Measurements from ENCODE around the gene MRPL49.

MRPL49 gene

GRCh38 chr11:65163684-65164083 lies 41.6 kb downstream of the MRPL49 start:
- Histone ChIP-seq H3K27ac (no peak overlapping the region), H3K79me2 (ENCODE audit: insufficient read depth, low read depth) (no peaks in the 10 kb centered on the region), H3K27me3 (ENCODE audit: insufficient read depth, low read depth) (no peaks in the 10 kb centered on the region), H4K20me1 (ENCODE audit: insufficient read depth) (no peaks in the 10 kb centered on the region), H3K9ac (no peak overlapping the region), H3K36me3 (ENCODE audit: insufficient read depth) (no peaks in the 10 kb centered on the region), H2AFZ (ENCODE audit: low read depth) (no peak overlapping the region), H3K4me2 (no peak overlapping the region), H3K4me1 (ENCODE audit: low read depth, poor library complexity, severe bottlenecking) (no peaks in the 10 kb centered on the region), H3K4me3 (IDR thresholded peaks at IDR 0.05; ENCODE audit: insufficient read depth, low read depth, low read length) (no peak overlapping the region)
- no peak for TF ChIP-seq CTCF (conservative IDR thresholded peaks at IDR 0.05; ENCODE audit: low read depth, low read length)

- H3K4me2 ChIP-seq = no peak overlapping the region
- no peaks in the 10 kb centered on the region for H4K20me1 ChIP-seq (ENCODE audit: insufficient read depth)
- TF ChIP-seq CTCF (conservative IDR thresholded peaks at IDR 0.05; ENCODE audit: low read depth, low read length) = no peak
- H3K36me3 ChIP-seq (ENCODE audit: insufficient read depth) = no peaks in the 10 kb centered on the region
- no peak overlapping the region for H3K9ac ChIP-seq
- H3K27me3 ChIP-seq (ENCODE audit: insufficient read depth, low read depth) = no peaks in the 10 kb centered on the region
- H3K4me3 ChIP-seq (IDR thresholded peaks at IDR 0.05; ENCODE audit: insufficient read depth, low read depth, low read length) = no peak overlapping the region
- H3K27ac ChIP-seq = no peak overlapping the region
- no peaks in the 10 kb centered on the region for H3K4me1 ChIP-seq (ENCODE audit: low read depth, poor library complexity, severe bottlenecking)
- no peaks in the 10 kb centered on the region for H3K79me2 ChIP-seq (ENCODE audit: insufficient read depth, low read depth)
- H2AFZ ChIP-seq (ENCODE audit: low read depth) = no peak overlapping the region
Measured at GRCh38 chr11:65165410-65166317, 43.5 kb downstream of the MRPL49 start.

DNA sequence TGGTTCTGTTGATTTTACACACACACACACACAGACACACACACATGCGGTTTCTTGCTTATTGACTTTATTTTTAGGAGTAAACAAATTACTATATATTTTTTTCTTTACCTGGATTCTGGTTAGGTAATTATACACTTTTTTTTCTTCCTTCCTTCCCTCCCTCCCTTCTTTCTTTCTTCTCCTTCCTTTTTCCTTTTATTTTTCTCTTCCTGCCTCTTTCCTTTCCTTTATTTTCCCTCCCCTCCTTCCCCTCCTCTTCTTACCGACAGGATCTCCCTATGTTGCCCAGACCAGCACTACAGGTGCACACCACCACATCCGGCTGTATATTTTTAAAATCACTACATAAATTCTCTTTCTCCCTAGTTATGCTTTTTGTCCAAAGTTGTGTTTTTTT lies 44.8 kb downstream of the MRPL49 start:
- no peak overlapping the region for H3K27ac ChIP-seq
- no peak overlapping the region for H3K9ac ChIP-seq
- H3K79me2 ChIP-seq (ENCODE audit: insufficient read depth, low read depth) = no peaks in the 10 kb centered on the region
- no peaks in the 10 kb centered on the region for H3K4me1 ChIP-seq (ENCODE audit: low read depth, poor library complexity, severe bottlenecking)
- H3K4me3 ChIP-seq (IDR thresholded peaks at IDR 0.05; ENCODE audit: insufficient read depth, low read depth, low read length) = no peak overlapping the region
- no peak overlapping the region for H3K4me2 ChIP-seq
- TF ChIP-seq CTCF (conservative IDR thresholded peaks at IDR 0.05; ENCODE audit: low read depth, low read length) = no peak
- no peaks in the 10 kb centered on the region for H3K36me3 ChIP-seq (ENCODE audit: insufficient read depth)
- H3K27me3 ChIP-seq (ENCODE audit: insufficient read depth, low read depth) = no peaks in the 10 kb centered on the region
- H2AFZ ChIP-seq (ENCODE audit: low read depth) = no peak overlapping the region
- no peaks in the 10 kb centered on the region for H4K20me1 ChIP-seq (ENCODE audit: insufficient read depth)

- H3K4me1 ChIP-seq (ENCODE audit: low read depth, poor library complexity, severe bottlenecking) = no peaks in the 10 kb centered on the region
- no peak overlapping the region for H3K4me3 ChIP-seq (IDR thresholded peaks at IDR 0.05; ENCODE audit: insufficient read depth, low read depth, low read length)
- H3K79me2 ChIP-seq (ENCODE audit: insufficient read depth, low read depth) = no peaks in the 10 kb centered on the region
- no peaks in the 10 kb centered on the region for H4K20me1 ChIP-seq (ENCODE audit: insufficient read depth)
- H2AFZ ChIP-seq (ENCODE audit: low read depth) = no peak overlapping the region
- no peaks in the 10 kb centered on the region for H3K36me3 ChIP-seq (ENCODE audit: insufficient read depth)
- no peak overlapping the region for H3K4me2 ChIP-seq
- no peaks in the 10 kb centered on the region for H3K27me3 ChIP-seq (ENCODE audit: insufficient read depth, low read depth)
- no peak overlapping the region for H3K9ac ChIP-seq
- TF ChIP-seq CTCF (conservative IDR thresholded peaks at IDR 0.05; ENCODE audit: low read depth, low read length) = no peak
- H3K27ac ChIP-seq = no peak overlapping the region
Measured at GRCh38 chr11:65167656-65168055, 45.5 kb downstream of the MRPL49 start.

Data from KMS-11 (cell line).